ENCODE measurements around the gene BNC1. TPM values are rescaled to one million over a fixed set of nuclear protein-coding genes. Genes with fewer than 3 reads are reported as not detected.

BNC1 gene
- total RNA-seq, 4 donors from 2014 or later, result not detected

DNA sequence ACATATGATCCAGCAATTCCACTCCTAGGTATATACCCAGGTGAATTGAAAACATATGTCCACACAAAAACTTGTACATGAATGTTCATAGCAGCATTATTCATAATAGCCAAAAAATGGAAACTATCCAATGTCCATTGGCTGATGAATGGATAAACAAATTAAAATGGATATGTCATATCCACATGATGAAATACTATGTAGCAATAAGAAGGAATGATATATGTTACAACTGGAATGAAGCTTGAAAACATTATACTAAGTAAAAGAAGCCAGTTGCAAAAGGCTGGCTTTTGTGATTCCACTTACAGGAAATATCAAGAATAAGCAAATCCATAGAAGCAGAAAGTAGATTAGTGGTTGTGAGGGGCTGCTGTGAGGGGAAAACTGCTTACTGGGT, 33.7 kb downstream of the BNC1 start:
- TF ChIP-seq, protein P1, sequence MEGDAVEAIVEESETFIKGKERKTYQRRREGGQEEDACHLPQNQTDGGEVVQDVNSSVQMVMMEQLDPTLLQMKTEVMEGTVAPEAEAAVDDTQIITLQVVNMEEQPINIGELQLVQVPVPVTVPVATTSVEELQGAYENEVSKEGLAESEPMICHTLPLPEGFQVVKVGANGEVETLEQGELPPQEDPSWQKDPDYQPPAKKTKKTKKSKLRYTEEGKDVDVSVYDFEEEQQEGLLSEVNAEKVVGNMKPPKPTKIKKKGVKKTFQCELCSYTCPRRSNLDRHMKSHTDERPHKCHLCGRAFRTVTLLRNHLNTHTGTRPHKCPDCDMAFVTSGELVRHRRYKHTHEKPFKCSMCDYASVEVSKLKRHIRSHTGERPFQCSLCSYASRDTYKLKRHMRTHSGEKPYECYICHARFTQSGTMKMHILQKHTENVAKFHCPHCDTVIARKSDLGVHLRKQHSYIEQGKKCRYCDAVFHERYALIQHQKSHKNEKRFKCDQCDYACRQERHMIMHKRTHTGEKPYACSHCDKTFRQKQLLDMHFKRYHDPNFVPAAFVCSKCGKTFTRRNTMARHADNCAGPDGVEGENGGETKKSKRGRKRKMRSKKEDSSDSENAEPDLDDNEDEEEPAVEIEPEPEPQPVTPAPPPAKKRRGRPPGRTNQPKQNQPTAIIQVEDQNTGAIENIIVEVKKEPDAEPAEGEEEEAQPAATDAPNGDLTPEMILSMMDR (IDR thresholded peaks at IDR 0.05), result no peak
- TF ChIP-seq POLR2A (IDR thresholded peaks at IDR 0.05), result no peak
- no peaks in the 10 kb centered on the region for H3K27me3 ChIP-seq
- DNase-seq, result no peak

DNA sequence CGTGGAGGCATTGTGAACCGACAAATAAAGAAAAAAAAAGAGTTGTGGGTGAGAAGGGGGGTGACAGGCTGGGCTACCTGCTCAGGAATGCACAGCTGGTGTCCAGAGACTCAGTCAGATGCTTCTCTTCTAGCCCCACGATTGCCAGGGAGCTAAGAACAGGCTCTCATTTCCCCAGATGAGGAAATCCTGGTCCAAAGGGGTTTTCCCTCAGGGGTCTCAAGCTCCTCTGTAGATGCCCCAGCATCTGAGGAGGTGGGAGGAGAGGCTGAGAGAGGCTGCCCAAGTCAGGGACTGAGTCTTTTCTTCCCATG, 35.5 kb downstream of the BNC1 start:
- Histone ChIP-seq H3K4me1 (no peaks in the 10 kb centered on the region), H3K27me3 (no peaks in the 10 kb centered on the region), H3K9me3 (no peaks in the 10 kb centered on the region), H3K4me3 (no peak overlapping the region), H3K27ac (no peak overlapping the region), H3K36me3 (no peaks in the 10 kb centered on the region)
- DNase-seq, result no peak
- TF ChIP-seq, protein P1 (IDR thresholded peaks at IDR 0.05), result no peak
- TF ChIP-seq POLR2A (IDR thresholded peaks at IDR 0.05), result no peak

More for the DNA sequence above, 33.7 kb downstream of the BNC1 start:
- Histone ChIP-seq H3K27ac (no peak overlapping the region), H3K4me3 (no peak overlapping the region), H3K9me3 (no peaks in the 10 kb centered on the region), H3K4me1 (no peaks in the 10 kb centered on the region), H3K36me3 (no peaks in the 10 kb centered on the region)

DNA sequence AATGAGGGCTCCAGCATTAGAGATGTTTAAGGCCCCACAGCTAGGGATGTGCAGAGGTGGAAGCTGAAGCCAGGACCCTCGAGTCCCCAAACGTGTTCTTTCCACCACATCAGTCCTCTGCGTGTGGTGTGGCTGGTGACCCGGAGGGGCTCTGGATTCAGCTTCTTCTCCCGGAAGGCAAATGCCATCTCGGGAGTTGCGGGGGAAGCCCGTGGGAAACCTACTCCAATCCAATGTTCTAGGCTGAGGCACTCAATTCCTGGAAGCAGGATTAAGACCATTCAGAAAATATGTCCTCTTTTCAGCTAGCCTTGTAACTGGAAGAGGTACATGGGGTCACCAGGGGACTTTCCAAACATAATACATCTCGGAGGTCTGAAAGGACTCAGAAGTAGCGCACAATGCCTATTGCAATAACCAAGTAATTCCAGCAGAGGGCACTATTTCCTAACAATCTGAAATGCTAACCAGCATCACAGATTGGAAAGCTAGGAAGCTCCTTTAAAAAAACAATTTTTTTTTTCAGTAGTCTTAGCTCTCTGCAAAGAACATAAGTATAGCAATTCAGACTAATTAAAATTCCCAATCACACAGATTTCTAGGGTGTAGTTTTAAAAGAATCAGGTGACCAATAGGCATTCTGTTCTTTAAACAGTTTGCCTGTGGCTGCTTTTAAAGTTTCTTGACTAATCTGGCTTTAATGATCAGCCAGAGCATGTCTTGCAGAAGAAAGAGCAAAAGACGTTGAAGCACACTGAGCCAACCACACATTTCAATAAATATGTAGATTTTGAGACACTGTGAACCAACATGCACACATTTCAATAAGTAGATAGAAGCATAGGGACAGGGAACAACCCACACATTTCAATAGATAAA, 36.1 kb downstream of the BNC1 start:
- Histone ChIP-seq H3K36me3 (no peaks in the 10 kb centered on the region), H3K4me1 (no peaks in the 10 kb centered on the region), H3K27ac (no peak overlapping the region), H3K4me3 (no peak overlapping the region), H3K27me3 (no peaks in the 10 kb centered on the region), H3K9me3 (no peaks in the 10 kb centered on the region)
- TF ChIP-seq POLR2A (IDR thresholded peaks at IDR 0.05), result no peak
- TF ChIP-seq, protein P1 (IDR thresholded peaks at IDR 0.05), result peak; percentile 49 to 90 (median 73)
- DNase-seq, result no peak

DNA sequence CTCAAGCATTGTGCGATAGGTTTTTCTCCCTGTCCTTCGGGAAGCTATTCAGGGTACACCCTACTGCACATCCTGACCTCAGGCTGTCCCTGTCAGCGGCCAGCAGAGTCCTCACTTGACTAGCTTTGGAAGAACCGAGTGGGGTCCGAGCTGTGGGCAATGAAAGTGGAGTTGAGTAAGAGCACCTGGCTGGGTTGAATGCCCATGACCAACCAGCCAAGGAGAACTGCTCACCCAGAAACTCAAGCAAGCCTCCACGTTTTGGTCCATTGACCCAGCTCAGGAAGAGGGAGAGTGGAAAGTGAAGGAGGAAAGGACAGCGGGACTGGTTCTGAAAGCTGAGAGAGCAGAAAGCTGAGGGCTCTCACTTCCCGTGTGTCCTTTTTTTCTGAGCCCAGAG, 40.8 kb downstream of the BNC1 start:
- Histone ChIP-seq H3K36me3 (no peaks in the 10 kb centered on the region), H3K27ac (no peak overlapping the region), H3K9me3 (no peaks in the 10 kb centered on the region), H3K4me1 (no peaks in the 10 kb centered on the region), H3K4me3 (no peak overlapping the region), H3K27me3 (no peaks in the 10 kb centered on the region)
- TF ChIP-seq, protein P1 (IDR thresholded peaks at IDR 0.05), result no peak
- no peak for TF ChIP-seq POLR2A (IDR thresholded peaks at IDR 0.05)
- DNase-seq, result no peak

DNA sequence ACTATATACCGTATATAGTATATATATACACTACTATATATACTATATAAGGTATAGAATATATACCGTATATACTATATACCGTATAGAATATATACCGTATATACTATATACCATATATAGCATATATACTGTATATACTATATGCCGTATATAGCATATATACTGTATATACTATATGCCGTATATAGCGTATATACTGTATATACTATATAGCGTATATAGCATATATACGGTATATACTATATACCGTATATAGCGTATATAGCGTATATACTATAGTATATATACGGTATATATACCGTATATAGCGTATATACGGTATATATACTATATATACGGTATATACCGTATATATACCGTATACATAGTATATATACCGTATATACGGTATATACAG, 54.2 kb downstream of the BNC1 start:
- Histone ChIP-seq H3K27me3 (no peaks in the 10 kb centered on the region), H3K4me1 (no peaks in the 10 kb centered on the region), H3K36me3 (no peaks in the 10 kb centered on the region), H3K4me3 (no peak overlapping the region), H3K9me3 (no peaks in the 10 kb centered on the region), H3K27ac (no peak overlapping the region)
- no peak for DNase-seq
- TF ChIP-seq, protein P1 (IDR thresholded peaks at IDR 0.05), result no peak
- TF ChIP-seq POLR2A (IDR thresholded peaks at IDR 0.05), result no peak
